Epithelial cell of esophagus (primary cell): Measurements from ENCODE around the gene PRSS48.

Experiments used
- DNase-seq: peaks from one replicate; pipeline ENCODE4 v3.0.0; 2010; ENCODE audit warnings: low read depth
- H3K4me3 ChIP-seq: 2 replicates; pipeline ENCODE4 v1.5.1; 2011; ENCODE audit warnings: mild to moderate bottlenecking, low read length, control low read depth
- CTCF ChIP-seq: IDR thresholded peaks from 2 replicates; pipeline ENCODE4 v1.5.1; 2011; ENCODE audit warnings: low read depth, mild to moderate bottlenecking, low read length, control low read depth, inconsistent platforms; ENCODE audit not compliant: insufficient read depth; ENCODE audit errors: missing control alignments

Gene PRSS48

GRCh38 chr4:151236036-151236435, 40.9 kb upstream of the PRSS48 start:
- DNase-seq = no peak
- TF ChIP-seq CTCF = no peak
- no peak overlapping the region for H3K4me3 ChIP-seq

GRCh38 chr4:151238477-151238876, 38.5 kb upstream of the PRSS48 start:
- DNase-seq = no peak
- TF ChIP-seq CTCF = no peak
- no peak overlapping the region for H3K4me3 ChIP-seq

- DNase-seq = no peak
- H3K4me3 ChIP-seq = no peak overlapping the region
- no peak for TF ChIP-seq CTCF
These were observed 37.4 kb upstream of the PRSS48 start for GRCh38 chr4:151239608-151240007.

- TF ChIP-seq CTCF = no peak
- no peak overlapping the region for H3K4me3 ChIP-seq
- DNase-seq = no peak
These were observed 34.7 kb upstream of the PRSS48 start for GRCh38 chr4:151242305-151242704.

GRCh38 chr4:151246742-151247141, 30.2 kb upstream of the PRSS48 start:
- no peak overlapping the region for H3K4me3 ChIP-seq
- no peak for DNase-seq
- TF ChIP-seq CTCF = no peak

GRCh38 chr4:151247395-151247794, 29.6 kb upstream of the PRSS48 start:
- no peak for DNase-seq
- no peak overlapping the region for H3K4me3 ChIP-seq
- no peak for TF ChIP-seq CTCF

GRCh38 chr4:151248519-151248918, 28.4 kb upstream of the PRSS48 start:
- no peak overlapping the region for H3K4me3 ChIP-seq
- no peak for TF ChIP-seq CTCF
- no peak for DNase-seq
